Aorta (tissue), 5 donors: ENCODE measurements around the gene ACER3. TPM values are rescaled to one million over a fixed set of nuclear protein-coding genes. Genes with fewer than 3 reads are reported as not detected.

ENCODE experiments used
- ATAC-seq: fragments of 200-7000 bp; cut with Tn5 transposase; one replicate; pipeline ENCODE4 v1.9.1; 2022; ENCODE audit warnings: moderate library complexity; ENCODE audit not compliant: low FRiP score
- DNase-seq, 2 donors: peaks; one replicate each; pipeline ENCODE4 v3.0.0-alpha.2; 2020
- H3K27ac ChIP-seq, 2 donors: one replicate each; pipeline ENCODE4 v1.5.1; 2013; ENCODE audit warnings: low read length in 2 of 2, mild to moderate bottlenecking in 2 of 2, moderate library complexity in 2 of 2, control low read depth in 1 of 2, inconsistent platforms in 1 of 2, low read depth in 1 of 2
- H3K27me3 ChIP-seq, 2 donors: one replicate each; pipeline ENCODE4 v1.6.1; 2013; ENCODE audit warnings: control low read depth in 1 of 2, low read length in 1 of 2, mild to moderate bottlenecking in 1 of 2, moderate library complexity in 1 of 2; ENCODE audit not compliant: insufficient read depth in 2 of 2, control insufficient read depth in 1 of 2
- H3K36me3 ChIP-seq, 2 donors: one replicate each; pipeline ENCODE4 v1.6.1; 2013; ENCODE audit warnings: control low read depth in 1 of 2, low read length in 1 of 2, mild to moderate bottlenecking in 1 of 2; ENCODE audit not compliant: insufficient read depth in 2 of 2, control insufficient read depth in 1 of 2
- H3K4me1 ChIP-seq, 2 donors: one replicate each; pipeline ENCODE4 v1.6.1; 2013; ENCODE audit warnings: low read length in 2 of 2, control low read depth in 1 of 2, mild to moderate bottlenecking in 1 of 2, moderate library complexity in 1 of 2; ENCODE audit not compliant: insufficient read depth in 2 of 2, control insufficient read depth in 1 of 2
- H3K4me3 ChIP-seq, 2 donors: one replicate each; pipeline ENCODE4 v1.5.1; 2013; ENCODE audit warnings: low read length in 2 of 2, control low read depth in 1 of 2, mild to moderate bottlenecking in 1 of 2
- H3K9me3 ChIP-seq: one replicate; pipeline ENCODE4 v1.6.1; 2013; ENCODE audit warnings: mild to moderate bottlenecking, low read length; ENCODE audit not compliant: control insufficient read depth
- WGBS, 2 donors: extraction: QIAGEN DNeasy Blood & Tissue Kit; methylation state at CpG; one replicate each; pipeline ENCODE4 v1.1.7; 2013; 5-methylcytosine and 5-hydroxymethylcytosine counted together
- intact Hi-C, 2 donors: fragments of 100-400 bp; cut with DNase I; formaldehyde crosslinking; loops; one replicate each; pipeline versions ENCODE4 v1.14.2 to v1.15.0; 2022
- polyA plus RNA-seq, 2 donors: library from polyadenylated mRNA; stranded (reverse); fragments of 200-250 nt; gene quantifications; one replicate each; pipeline ENCODE4 v1.2.3, GENCODE V29; 2013
- total RNA-seq, 2 donors: library from RNA; stranded (reverse); fragmentation: NEBNext Ultra II Directional; extraction: Animal tissue kit (Norgen Biotek cat#: 25700); gene quantifications; one replicate each; pipeline ENCODE4 v1.2.1, GENCODE V29; 2021
- donor health status: healthy with polysubstance abuse.
- donor health status: Bipolar disorder and iron deficiency.
- donor health status: DM: no; HTN: no; CAD: no.
- donor health status: DM: no; HTN: no; CAD: no.
- donor health status: DM: yes; HTN: yes; CAD: no.

The ACER3 gene
- total and polyA plus RNA-seq, 4 donors: 3.6 to 27.3 (median 10.9) TPM

DNA sequence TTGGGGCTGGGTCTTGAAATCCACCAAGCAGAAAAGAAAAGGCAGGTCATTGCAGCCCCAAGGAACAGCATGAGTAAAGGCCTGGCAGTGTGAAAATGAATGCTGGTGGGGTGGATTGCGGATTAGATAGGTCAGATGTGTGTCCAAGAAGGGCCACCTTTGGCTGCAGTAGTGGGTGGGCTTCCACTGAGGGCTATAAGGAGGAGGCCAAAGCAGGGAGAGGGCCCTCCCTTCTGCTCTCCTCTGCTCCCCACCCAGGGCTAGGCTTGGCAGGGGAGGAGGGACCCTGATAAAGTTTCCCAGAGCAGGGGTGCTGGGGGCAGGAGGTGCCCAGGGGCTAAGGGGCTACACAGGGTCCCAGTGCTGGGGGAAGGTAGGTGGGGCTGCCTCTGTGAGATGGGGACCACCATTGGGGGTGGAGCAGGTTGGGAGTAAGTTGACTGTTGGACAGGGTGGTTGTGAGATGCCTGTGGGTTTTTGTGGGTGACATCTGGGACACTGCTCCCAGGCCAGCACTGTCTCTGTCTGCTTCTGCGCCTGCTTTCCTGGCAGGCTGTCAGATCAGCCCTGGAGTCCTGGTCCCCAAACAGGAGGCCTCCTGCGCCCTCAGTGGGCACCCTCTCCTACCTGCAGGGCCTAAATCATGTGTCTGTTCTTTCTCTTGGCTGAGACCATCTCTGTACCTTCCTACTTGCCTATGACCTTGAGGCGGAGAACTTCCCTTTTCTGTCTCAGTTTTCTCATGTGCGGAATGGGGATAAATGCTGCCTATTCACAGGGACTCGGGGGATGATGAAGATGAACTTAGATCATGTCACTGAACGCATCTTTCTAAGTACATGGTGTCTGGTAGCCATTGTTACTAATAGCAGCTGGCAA is 208.0 kb downstream of the ACER3 start:
- no peak overlapping the region for H3K4me3 ChIP-seq
- no peaks in the 10 kb centered on the region for H3K36me3 ChIP-seq
- ATAC-seq (no peak), DNase-seq (no peak)
- intact Hi-C loops: no loop called here
- no peaks in the 10 kb centered on the region for H3K27me3 ChIP-seq
- no peak overlapping the region for H3K27ac ChIP-seq
- WGBS, 2 donors: 84 to 89% methylated on average over 7 of the region's 7 CpGs
- no peaks in the 10 kb centered on the region for H3K4me1 ChIP-seq
- H3K9me3 ChIP-seq: no peaks in the 10 kb centered on the region

DNA sequence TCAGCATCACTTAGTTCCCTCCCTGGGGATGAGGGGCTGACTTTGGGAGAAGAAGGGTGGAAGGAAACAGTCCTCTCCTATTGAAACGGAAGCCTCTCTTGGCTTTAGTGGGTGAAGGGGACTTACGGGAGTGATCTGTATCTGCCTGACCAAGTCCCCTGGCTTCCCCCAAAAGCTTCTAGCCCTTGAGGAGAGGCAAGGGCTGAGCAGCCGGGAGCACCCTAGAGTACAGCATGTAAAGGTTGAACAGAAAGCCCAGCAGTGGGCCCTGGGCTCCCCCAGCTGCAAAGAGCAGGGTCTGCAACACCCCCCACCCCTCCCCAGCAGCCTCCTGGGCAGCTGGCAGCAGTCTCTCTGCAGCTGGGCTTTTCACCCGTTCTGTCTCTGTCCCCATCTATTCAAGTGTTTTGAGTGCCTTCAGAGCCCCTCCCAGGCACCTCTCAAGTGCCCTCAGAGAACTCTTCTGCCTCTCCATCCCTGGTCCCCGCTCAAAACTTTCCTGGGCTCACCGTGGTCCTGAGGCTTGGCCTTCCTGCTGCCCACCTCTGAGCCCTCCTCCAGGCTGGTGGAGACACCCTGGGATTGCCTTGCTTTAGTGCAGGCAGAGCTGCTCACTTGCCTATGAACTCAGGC is 208.7 kb downstream of the ACER3 start:
- DNase-seq (peak in 1 of 2 donors; percentile 37), ATAC-seq (no peak)
- no peaks in the 10 kb centered on the region for H3K9me3 ChIP-seq
- intact Hi-C loops: no loop called here
- 86 to 92% methylated on average over 6 of the region's 6 CpGs for WGBS, 2 donors
- no peaks in the 10 kb centered on the region for H3K4me1 ChIP-seq
- H3K36me3 ChIP-seq: no peaks in the 10 kb centered on the region
- H3K27me3 ChIP-seq: no peaks in the 10 kb centered on the region
- H3K4me3 ChIP-seq: no peak overlapping the region
- no peak overlapping the region for H3K27ac ChIP-seq

DNA sequence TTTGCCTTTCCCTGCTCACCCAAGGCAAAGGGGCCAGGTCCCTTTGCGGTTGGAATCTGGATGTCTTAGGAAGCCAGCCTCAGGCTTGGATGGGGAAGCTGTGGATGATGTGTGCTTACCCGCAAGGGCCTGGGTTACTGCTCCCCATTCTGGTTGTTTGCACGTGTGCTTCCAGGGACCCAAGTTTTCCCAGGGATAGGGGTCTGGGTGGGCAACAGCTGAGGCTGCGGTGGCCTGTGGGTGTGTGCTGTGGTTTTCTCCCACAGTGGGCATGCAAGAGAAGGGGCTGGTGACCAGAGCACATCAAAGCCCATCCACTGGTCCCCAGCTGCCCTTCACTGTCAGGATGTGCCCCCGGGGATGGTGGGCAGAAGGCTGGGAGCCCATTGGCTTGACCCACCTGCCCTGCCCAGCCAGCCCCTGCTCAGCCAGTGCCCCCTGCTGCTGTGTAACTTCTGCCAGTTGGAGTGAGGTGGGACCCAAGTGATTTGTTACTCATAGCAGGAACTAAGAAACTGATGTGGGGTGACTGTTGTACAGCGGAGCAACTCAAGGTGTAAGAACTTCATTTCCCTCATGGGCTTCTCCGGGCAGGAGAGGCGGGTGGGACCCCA is 209.4 kb downstream of the ACER3 start:
- Histone ChIP-seq H3K36me3 (no peaks in the 10 kb centered on the region), H3K27ac (no peak overlapping the region), H3K27me3 (no peaks in the 10 kb centered on the region), H3K4me3 (no peak overlapping the region), H3K9me3 (no peaks in the 10 kb centered on the region), H3K4me1 (no peaks in the 10 kb centered on the region)
- ATAC-seq (no peak), DNase-seq (no peak)
- intact Hi-C loops: no loop called here
- WGBS, 2 donors: 95 to 97% methylated on average over 8 of the region's 8 CpGs

DNA sequence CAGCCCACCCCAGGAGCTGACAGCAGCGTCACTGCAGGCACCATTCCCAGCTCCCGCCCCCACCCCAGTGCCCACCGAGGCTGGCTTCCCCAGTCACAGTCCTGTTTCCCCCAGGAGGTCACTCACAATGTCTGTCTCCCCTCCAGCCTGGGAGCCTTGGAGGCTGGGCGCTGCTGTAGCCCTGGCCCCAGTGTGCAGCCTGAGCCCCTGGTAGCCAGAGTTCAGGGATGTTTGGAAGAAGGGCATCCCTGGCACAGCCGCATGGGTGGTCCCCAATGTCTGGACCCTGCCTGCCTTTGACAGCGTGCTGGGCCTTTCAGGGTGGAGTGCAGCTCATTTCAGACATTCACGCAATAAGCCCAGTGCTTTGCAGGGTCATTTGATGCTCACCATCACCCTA is 210.4 kb downstream of the ACER3 start:
- Histone ChIP-seq H3K27me3 (no peaks in the 10 kb centered on the region), H3K9me3 (no peaks in the 10 kb centered on the region), H3K36me3 (no peaks in the 10 kb centered on the region), H3K4me1 (no peaks in the 10 kb centered on the region), H3K27ac (no peak overlapping the region), H3K4me3 (no peak overlapping the region)
- ATAC-seq: no peak
- intact Hi-C loops: no loop called here
- no peak for DNase-seq
- WGBS, 2 donors: 81 to 87% methylated on average over 7 of the region's 7 CpGs

DNA sequence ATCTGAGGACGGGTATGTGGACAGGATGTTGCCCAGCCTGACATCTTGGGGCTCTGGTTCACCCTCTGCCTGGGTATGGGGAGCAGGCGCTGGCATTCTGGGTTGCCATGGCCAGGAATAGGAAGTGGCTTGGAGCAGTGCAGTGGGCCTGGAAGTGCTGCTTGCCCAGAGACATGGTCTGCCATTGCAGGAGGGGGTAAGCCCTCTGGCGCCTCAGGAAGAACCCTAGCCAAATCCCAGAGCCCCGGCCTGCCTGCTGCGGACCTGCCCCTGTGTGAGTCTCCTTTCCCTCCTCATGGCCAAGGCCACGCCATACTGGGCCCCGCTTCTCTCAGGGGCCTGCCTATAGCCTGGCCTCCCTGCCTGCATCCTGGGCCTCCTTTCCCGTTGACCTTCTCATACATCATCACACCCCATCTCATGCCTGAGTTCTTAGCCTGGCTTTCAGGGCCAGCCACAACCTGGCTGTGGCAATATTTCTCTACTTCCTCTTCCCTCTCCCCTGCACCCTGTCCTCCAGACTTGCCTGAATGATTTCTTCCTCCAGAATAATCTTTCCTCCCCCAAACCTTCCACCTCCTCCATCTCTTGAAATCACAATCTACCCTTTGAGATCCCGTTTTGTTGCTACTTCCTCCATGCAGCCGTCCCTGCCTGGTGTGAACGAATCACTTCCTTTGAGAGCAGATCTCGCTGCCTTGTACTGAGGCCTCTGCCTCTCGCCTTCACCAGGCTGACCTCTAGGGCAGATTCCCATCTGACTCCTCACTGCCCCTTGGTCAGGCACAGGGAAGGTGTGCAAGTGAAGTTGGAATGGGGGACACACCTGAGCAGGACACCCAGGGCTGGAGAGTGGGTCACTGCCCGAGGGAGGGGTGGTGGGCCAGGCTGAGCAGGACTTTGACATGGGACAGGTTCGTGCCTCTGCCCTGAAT is 211.2 kb downstream of the ACER3 start:
- intact Hi-C loops: loop anchor here in 1 of 2 donors (2.0 kb wide), 1 partner anchor 23 kb away; no protein-coding TSS in a partner anchor
- H3K27ac ChIP-seq: peak overlapping the region in 1 of 2 donors; percentile 90
- H3K27me3 ChIP-seq: no peaks in the 10 kb centered on the region
- H3K4me1 ChIP-seq: no peaks in the 10 kb centered on the region
- no peak overlapping the region for H3K4me3 ChIP-seq
- DNase-seq (peak; percentile 40 to 60), ATAC-seq (no peak)
- WGBS, 2 donors: 84 to 86% methylated on average over 14 to 15 of the region's 15 CpGs
- no peaks in the 10 kb centered on the region for H3K36me3 ChIP-seq
- H3K9me3 ChIP-seq: no peaks in the 10 kb centered on the region

DNA sequence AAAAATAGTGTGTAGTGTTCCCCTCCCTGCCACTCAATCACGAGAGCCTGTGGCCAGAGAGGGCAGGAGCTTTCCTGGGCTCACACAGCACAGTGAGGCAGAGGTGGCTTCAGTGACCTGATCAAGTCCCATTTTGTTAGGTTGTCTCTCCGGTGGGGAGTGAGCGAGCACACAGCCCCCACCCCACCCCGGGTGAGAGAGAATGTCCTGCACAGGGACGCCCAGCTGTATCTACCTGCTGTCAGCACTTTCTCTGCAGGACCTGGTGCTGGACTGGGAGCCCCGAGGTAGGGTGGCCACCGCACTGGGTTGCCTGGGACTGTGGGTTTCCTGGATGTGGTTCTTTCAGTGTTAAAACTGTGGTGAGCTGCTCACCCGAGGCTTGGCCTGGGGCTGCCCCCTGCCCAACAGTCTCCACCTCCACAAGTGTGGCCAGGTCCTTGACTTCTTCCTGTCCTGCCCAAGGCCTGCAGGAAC is 212.2 kb downstream of the ACER3 start:
- H3K4me1 ChIP-seq: no peaks in the 10 kb centered on the region
- 61% methylated on average over 8 of the region's 8 CpGs for WGBS, 2 donors
- peak overlapping the region; percentile 23 to 90 for H3K27ac ChIP-seq
- no peaks in the 10 kb centered on the region for H3K9me3 ChIP-seq
- H3K36me3 ChIP-seq: no peaks in the 10 kb centered on the region
- intact Hi-C loops: loop anchor here in 1 of 2 donors (2.0 kb wide), 1 partner anchor 24 kb away; no protein-coding TSS in a partner anchor
- no peak overlapping the region for H3K4me3 ChIP-seq
- no peaks in the 10 kb centered on the region for H3K27me3 ChIP-seq
- ATAC-seq (peak; percentile 20), DNase-seq (peak in 1 of 2 donors; percentile 69)

DNA sequence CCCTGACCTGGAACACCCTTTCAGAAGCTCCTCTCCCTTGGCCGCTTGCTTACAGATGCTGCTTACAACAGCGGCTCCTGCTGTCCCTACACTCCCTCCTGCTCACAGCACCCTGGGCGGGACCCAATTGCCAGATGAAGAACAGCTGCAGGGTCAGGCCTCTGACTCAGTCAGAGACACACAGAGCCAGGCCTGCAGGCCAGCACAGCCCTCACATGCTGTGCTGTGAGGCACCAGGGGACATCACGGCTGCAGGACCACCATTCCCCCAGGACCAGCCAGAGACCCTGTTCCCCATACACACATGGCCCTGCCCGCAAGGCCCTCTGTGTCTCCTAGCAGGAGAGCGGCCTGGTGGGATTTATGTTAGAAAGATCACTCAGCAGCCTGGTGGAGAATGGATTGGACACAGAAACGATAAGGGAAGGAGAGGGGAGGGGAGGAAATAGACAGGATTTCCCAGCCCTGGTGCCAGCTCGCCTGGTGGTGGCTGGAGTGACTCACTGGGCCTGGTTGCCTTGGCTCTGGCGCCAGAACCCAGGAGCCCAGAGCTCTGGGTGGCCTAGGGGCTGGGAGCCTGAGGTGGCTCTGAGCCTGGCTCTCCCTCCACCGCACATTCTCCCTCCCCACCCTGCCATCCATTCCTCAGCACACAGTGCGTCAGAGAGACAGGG is 212.7 kb downstream of the ACER3 start:
- no peaks in the 10 kb centered on the region for H3K27me3 ChIP-seq
- H3K9me3 ChIP-seq: no peaks in the 10 kb centered on the region
- H3K4me1 ChIP-seq: no peaks in the 10 kb centered on the region
- peak overlapping the region; percentile 23 to 90 for H3K27ac ChIP-seq
- WGBS, 2 donors: 6 to 9% methylated on average over 11 of the region's 11 CpGs
- H3K4me3 ChIP-seq: no peak overlapping the region
- no peaks in the 10 kb centered on the region for H3K36me3 ChIP-seq
- ATAC-seq (peak; percentile 94), DNase-seq (peak; percentile 92)
- intact Hi-C loops: loop anchor here in 1 of 2 donors (2.0 kb wide), 1 partner anchor 25 kb away; no protein-coding TSS in a partner anchor
